ENCODE results near the gene TMEM247. TPM values are rescaled to one million over a fixed set of nuclear protein-coding genes. Genes with fewer than 3 reads are reported as not detected.

TMEM247 gene
- total RNA-seq, 1 donor from 2014 or later: not detected

GRCh38 chr2:46441838-46442712 lies 37.3 kb upstream of the TMEM247 start:
- DNase-seq (ENCODE audit: low read depth): no peak
- no peak overlapping the region for H3K4me3 ChIP-seq (ENCODE audit: low read depth, low read length)
- no peaks in the 10 kb centered on the region for H3K27me3 ChIP-seq (ENCODE audit: control insufficient read depth, insufficient read depth, low read length)
- H3K36me3 ChIP-seq (ENCODE audit: control insufficient read depth, insufficient read depth, low read length): no peaks in the 10 kb centered on the region
- no peak for TF ChIP-seq CTCF (IDR thresholded peaks at IDR 0.05; ENCODE audit: insufficient read depth, low read length, poor library complexity, severe bottlenecking)

DNA sequence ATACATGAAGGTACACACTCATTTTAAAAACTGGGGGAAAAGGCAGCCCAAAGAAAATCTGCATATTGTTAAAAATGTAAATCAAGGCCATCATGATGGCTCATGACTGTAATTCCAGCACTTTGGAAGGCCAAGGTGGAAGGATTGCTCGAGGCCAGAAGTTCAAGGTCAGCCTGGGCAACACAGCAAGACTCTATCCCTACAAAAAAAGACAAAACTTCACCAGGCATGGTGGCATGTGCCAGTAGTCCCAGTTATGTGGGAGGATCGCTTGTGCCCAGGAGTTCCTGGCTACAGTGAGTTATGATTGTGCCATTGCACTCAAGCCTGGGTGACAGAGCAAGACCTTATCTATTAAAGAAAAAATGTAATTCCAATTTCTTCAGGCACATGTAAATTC lies 34.6 kb upstream of the TMEM247 start:
- no peaks in the 10 kb centered on the region for H3K27me3 ChIP-seq (ENCODE audit: control insufficient read depth, insufficient read depth, low read length)
- no peak overlapping the region for H3K4me3 ChIP-seq (ENCODE audit: low read depth, low read length)
- TF ChIP-seq CTCF (IDR thresholded peaks at IDR 0.05; ENCODE audit: insufficient read depth, low read length, poor library complexity, severe bottlenecking): no peak
- no peak for DNase-seq (ENCODE audit: low read depth)
- H3K36me3 ChIP-seq (ENCODE audit: control insufficient read depth, insufficient read depth, low read length): no peaks in the 10 kb centered on the region

- H3K36me3 ChIP-seq (ENCODE audit: control insufficient read depth, insufficient read depth, low read length): no peaks in the 10 kb centered on the region
- H3K4me3 ChIP-seq (ENCODE audit: low read depth, low read length): no peak overlapping the region
- TF ChIP-seq CTCF (IDR thresholded peaks at IDR 0.05; ENCODE audit: insufficient read depth, low read length, poor library complexity, severe bottlenecking): no peak
- no peak for DNase-seq (ENCODE audit: low read depth)
- H3K27me3 ChIP-seq (ENCODE audit: control insufficient read depth, insufficient read depth, low read length): no peaks in the 10 kb centered on the region
Measured at GRCh38 chr2:46445556-46445955, 33.8 kb upstream of the TMEM247 start.

DNA sequence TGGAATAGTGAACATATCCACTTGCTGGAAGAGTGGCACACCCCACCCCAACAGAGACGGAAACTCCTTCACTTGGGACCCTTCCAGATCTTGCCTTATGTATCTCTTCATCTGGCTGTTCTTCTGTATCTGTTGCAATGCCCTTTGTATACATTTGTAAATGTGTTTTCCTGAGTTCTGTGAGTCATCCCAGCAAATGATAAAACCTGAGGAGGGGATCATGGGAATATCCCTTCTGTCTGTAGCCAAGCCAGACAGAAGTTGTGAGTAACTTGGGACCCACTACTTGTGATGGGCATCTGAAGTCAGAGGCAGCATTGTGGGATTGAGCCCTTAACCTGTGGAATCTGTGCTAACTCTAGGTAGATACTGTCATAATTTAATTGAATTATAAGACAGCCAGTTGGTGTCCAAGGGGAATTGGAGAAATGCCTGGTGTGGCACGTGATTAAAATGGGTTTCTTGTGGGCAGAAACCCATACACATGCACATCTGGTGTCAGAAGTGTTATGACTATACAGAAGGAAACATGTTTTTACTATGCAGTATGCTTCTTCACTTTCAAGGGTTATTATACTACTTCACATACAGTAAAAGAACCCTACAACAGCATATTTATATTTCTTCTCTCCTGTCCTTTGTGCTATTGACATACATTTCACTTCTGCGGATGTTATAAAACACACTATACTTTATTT lies 32.3 kb upstream of the TMEM247 start:
- H3K4me3 ChIP-seq (ENCODE audit: low read depth, low read length): no peak overlapping the region
- DNase-seq (ENCODE audit: low read depth): no peak
- no peaks in the 10 kb centered on the region for H3K36me3 ChIP-seq (ENCODE audit: control insufficient read depth, insufficient read depth, low read length)
- TF ChIP-seq CTCF (IDR thresholded peaks at IDR 0.05; ENCODE audit: insufficient read depth, low read length, poor library complexity, severe bottlenecking): no peak
- no peaks in the 10 kb centered on the region for H3K27me3 ChIP-seq (ENCODE audit: control insufficient read depth, insufficient read depth, low read length)

DNA sequence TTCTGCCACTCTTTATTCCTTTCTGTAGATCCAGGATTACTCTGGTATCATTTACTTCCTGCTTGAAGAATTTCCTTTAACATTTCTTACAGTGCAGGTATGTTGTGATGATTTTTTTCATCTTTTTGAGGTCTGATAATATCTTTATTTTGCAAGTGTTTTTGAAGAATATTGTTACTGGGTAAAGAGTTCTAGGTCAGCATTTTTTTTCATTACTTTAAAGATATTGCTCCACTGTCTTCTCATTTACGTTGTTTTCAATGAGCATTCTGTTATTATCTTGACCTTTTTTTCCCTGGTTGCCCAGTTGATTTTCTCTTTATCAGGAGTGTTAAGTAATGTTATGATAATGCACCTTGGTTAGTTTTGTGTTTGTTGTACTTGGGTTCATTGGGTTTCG lies 31.7 kb upstream of the TMEM247 start:
- Histone ChIP-seq H3K4me3 (ENCODE audit: low read depth, low read length) (no peak overlapping the region), H3K36me3 (ENCODE audit: control insufficient read depth, insufficient read depth, low read length) (no peaks in the 10 kb centered on the region), H3K27me3 (ENCODE audit: control insufficient read depth, insufficient read depth, low read length) (no peaks in the 10 kb centered on the region)
- no peak for TF ChIP-seq CTCF (IDR thresholded peaks at IDR 0.05; ENCODE audit: insufficient read depth, low read length, poor library complexity, severe bottlenecking)
- DNase-seq (ENCODE audit: low read depth): no peak

Data from kidney epithelial cell (primary cell).